Kidney (tissue), 14 donors: Measurements from ENCODE around the gene AK1. TPM values are rescaled to one million over a fixed set of nuclear protein-coding genes. Genes with fewer than 3 reads are reported as not detected.

ENCODE experiments used
- DNase-seq, 5 donors: peaks; one replicate each; pipeline ENCODE4 v3.0.0-alpha.2; 2013 to 2020
- FAIRE-seq: peaks from 2 replicates; lab custom pipeline; 2012; peaks lifted over from hg19 to GRCh38; lab: Jason Lieb, UNC
- H3K27ac ChIP-seq, 2 donors: one replicate each; pipeline ENCODE4 v1.7.0; 2013; ENCODE audit warnings: low read depth in 2 of 2, low read length in 2 of 2, inconsistent platforms in 1 of 2
- H3K27me3 ChIP-seq: one replicate; pipeline ENCODE4 v1.7.1; 2013; ENCODE audit warnings: low read length, inconsistent platforms; ENCODE audit not compliant: control insufficient read depth, insufficient read depth
- H3K36me3 ChIP-seq, 3 donors: one replicate each; pipeline versions ENCODE4 v1.7.0 to v1.7.1; 2013; ENCODE audit warnings: low read length in 3 of 3, control low read depth in 1 of 3, inconsistent platforms in 1 of 3; ENCODE audit not compliant: insufficient read depth in 3 of 3, control insufficient read depth in 2 of 3
- H3K4me1 ChIP-seq, 3 donors: one replicate each; pipeline versions ENCODE4 v1.7.0 to v1.7.1; 2013; ENCODE audit warnings: low read length in 3 of 3, inconsistent platforms in 1 of 3, low read depth in 1 of 3; ENCODE audit not compliant: control insufficient read depth in 2 of 3, insufficient read depth in 2 of 3
- H3K4me3 ChIP-seq, 3 donors: one replicate each; pipeline versions ENCODE4 v1.7.0 to v1.8.1; 2013; ENCODE audit warnings: low read length in 3 of 3, control low read depth in 1 of 3, inconsistent platforms in 1 of 3
- H3K9ac ChIP-seq, 3 donors: one replicate each; pipeline versions ENCODE4 v1.7.0 to v1.7.1; 2013; ENCODE audit warnings: low read length in 3 of 3, control low read depth in 1 of 3, inconsistent platforms in 1 of 3
- H3K9me3 ChIP-seq, 3 donors: one replicate each; pipeline versions ENCODE4 v1.7.0 to v1.7.1; 2013; ENCODE audit warnings: low read length in 3 of 3, control low read depth in 1 of 3, inconsistent platforms in 1 of 3; ENCODE audit not compliant: control insufficient read depth in 2 of 3, insufficient read depth in 1 of 3
- CTCF ChIP-seq: IDR thresholded peaks from 3 replicates; pipeline ENCODE4 v1.5.1; 2012; ENCODE audit warnings: mild to moderate bottlenecking, moderate library complexity, borderline replicate concordance; ENCODE audit not compliant: insufficient read depth; ENCODE audit errors: extremely low read depth
- intact Hi-C: fragments of 100-400 bp; cut with DNase I; formaldehyde crosslinking; loops from one replicate; pipeline ENCODE4 v1.11.1; 2022
- polyA plus RNA-seq: library from polyadenylated mRNA; stranded (reverse); fragments of 350-450 nt; fragmentation: Illumina TruSeq; extraction: RNeasy Lipid Tissue Mini Kit (QIAGEN cat#74804); gene quantifications from one replicate; pipeline ENCODE4 v1.2.3, GENCODE V29; 2014; ENCODE audit warnings: low read depth, low replicate concordance; ENCODE audit not compliant: insufficient read depth
- total RNA-seq: library from RNA; stranded (reverse); fragmentation: NEBNext Ultra II Directional; extraction: Animal tissue kit (Norgen Biotek cat#: 25700); gene quantifications from one replicate; pipeline ENCODE4 v1.2.1, GENCODE V29; 2021
- donor health status: control.
- donor health status: control.
- donor health status: control.
- donor health status: control.
- donor health status: control.
- donor health status: DM: yes; HTN: yes; CAD: no.
- donor health status: Normal renal cell carcinoma (clear cell type).

AK1 gene
- total and polyA plus RNA-seq, 2 donors from 2014 or later, result 77.9 to 185 TPM

DNA sequence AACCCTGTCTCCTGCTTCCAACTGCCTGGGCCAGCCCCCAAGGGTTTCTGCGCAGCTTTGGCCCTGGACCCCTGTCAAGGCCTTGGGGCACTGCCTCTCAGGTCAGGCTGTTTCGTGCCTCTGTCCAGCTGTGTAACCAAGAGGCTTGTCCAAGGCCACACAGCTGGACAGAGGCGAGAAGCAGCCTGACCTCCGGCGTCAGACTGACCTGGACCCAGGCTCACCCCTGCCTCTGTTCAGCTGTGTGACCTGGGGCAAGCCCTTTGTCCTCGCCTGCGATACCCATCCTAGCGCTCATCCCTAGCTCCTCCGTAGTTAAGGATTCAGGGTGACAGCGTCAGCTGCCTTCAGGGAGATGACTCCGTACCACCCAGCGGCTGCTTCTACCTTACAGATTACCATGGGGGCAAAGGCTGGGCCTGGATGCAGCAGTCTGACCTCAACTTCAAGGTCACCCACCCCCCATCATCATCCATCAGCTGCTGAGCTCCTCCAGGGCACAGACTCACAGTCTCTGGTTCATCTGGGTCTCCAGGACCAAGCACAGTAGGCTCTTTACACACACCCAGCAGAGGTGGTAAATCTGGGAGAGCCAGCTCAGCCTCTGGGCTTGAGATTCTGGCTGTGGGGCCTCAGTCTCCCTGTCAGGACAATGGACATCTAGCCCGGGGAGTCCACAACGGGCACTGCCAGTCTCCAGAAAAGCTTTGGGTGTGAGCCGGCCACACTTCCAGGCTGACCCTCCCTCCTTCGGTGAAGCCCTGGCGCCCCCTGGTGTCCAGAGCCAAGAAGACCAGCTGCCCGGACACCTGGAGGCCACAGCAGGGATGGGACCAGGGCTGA is 7.9 kb downstream of the AK1 start:
- no peak for FAIRE-seq
- no peak overlapping the region for H3K27ac ChIP-seq
- intact Hi-C loops, result no loop called here
- peaks cover 0 to 3% (median 0%) of the 10 kb centered on the region in 3 donors for H3K36me3 ChIP-seq
- no peaks in the 10 kb centered on the region for H3K27me3 ChIP-seq
- DNase-seq, result peak; percentile 88 to 96 (median 93)
- H3K4me1 ChIP-seq, result peaks cover 2 to 18% (median 4%) of the 10 kb centered on the region in 3 donors
- no peak overlapping the region for H3K9ac ChIP-seq
- H3K4me3 ChIP-seq, result no peak overlapping the region
- peak; percentile 89 for TF ChIP-seq CTCF
- H3K9me3 ChIP-seq, result no peaks in the 10 kb centered on the region

DNA sequence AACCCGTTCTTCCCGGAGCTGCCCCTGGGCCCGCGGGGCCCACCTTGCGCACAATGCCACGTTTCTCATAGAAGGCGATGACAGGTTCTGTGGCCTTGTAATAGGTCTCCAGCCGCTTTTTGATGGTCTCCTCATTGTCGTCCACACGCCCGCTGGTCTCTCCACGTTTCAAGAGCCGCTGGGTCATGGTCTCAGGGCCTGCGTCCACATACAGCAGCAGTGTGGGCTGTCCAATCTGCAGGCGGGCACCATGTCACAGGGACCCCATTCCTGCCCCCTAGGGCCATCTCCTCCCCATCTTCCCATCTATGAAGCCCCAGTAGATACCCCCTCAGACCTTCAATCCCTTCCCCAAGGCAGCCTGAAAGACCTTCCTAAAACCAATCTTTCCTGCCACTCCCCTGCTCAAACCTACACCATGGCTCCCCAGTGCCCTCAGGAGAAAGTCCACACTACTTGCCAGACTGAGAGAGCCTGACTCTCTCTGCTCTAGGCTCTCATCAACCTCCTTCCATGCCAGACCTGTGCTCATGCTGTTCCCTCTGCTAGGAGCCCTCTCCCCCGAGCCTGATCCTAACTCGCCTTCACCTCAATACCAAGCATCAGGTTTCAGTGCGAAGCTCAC is 9.1 kb downstream of the AK1 start:
- no peak overlapping the region for H3K4me3 ChIP-seq
- H3K27me3 ChIP-seq, result no peaks in the 10 kb centered on the region
- no peak for TF ChIP-seq CTCF
- H3K36me3 ChIP-seq, result peaks cover 0 to 3% (median 0%) of the 10 kb centered on the region in 3 donors
- intact Hi-C loops, result no loop called here
- H3K9ac ChIP-seq, result no peak overlapping the region
- DNase-seq (no peak), FAIRE-seq (no peak)
- peaks cover 2 to 18% (median 4%) of the 10 kb centered on the region in 3 donors for H3K4me1 ChIP-seq
- no peak overlapping the region for H3K27ac ChIP-seq
- H3K9me3 ChIP-seq, result no peaks in the 10 kb centered on the region

- Histone ChIP-seq H3K9ac (no peak overlapping the region), H3K4me1 (peaks cover 2 to 19% (median 4%) of the 10 kb centered on the region in 3 donors), H3K27ac (peak overlapping the region; percentile 60 to 67), H3K9me3 (no peaks in the 10 kb centered on the region), H3K36me3 (peaks cover 0 to 3% (median 0%) of the 10 kb centered on the region in 3 donors), H3K27me3 (no peaks in the 10 kb centered on the region), H3K4me3 (no peak overlapping the region)
- no peak for TF ChIP-seq CTCF
- FAIRE-seq, result no peak
- DNase-seq, result peak in 4 of 5 donors; percentile 46 to 62 (median 59)
- intact Hi-C loops, result no loop called here
These were observed 9.9 kb downstream of the AK1 start for GRCh38 chr9:127867356-127868277.
